IPS-18c (cell line): ENCODE results near the gene FTCD.

Experiments used
- H3K4me3 ChIP-seq: 2 replicates; pipeline ENCODE4 v1.7.0; 2013; ENCODE audit warnings: low read depth, mild to moderate bottlenecking, low read length, moderate library complexity; ENCODE audit not compliant: insufficient read depth
- H3K9me3 ChIP-seq: one replicate; pipeline ENCODE4 v1.6.1; 2013; ENCODE audit warnings: mild to moderate bottlenecking, low read length, moderate library complexity; ENCODE audit not compliant: control insufficient read depth, insufficient read depth

The FTCD gene

DNA sequence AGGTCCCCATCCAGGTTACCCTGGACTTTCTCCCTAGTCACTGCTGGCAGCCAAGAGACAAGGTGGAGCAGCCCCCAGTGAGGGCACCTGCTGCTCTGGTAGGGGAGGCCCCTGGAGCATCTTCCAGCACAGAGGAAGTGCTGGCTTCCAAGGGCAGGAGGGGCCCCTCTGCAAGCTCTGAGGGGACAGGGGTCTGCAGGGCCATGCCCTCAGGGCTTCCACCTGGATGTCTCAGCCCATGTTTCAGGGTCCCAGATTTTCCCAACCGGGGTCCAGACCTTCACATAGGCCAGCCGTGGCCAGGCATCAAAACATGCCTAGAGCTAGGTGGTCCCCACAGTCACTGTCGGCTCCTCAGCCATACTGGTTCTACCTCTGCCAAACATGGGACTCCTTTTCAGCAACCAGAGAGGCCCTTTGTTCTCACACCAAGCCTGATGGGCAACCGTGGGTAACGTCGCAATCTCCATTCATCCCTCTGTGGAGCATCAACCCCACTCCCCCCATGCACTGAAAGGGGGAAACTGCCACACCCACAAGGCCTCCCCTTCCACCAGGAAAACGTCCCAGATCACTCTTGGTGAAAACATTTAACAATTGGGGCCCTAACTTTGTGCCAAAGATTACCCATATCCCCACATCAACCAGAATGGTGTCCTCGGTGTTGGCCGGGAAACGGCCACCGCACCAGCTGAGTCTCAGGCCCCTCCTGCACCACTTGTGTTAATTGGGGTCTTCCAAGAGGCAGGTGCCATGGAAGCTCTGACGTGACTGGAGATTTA lies 59.4 kb downstream of the FTCD start:
- H3K4me3 ChIP-seq, result no peak overlapping the region
- peaks cover 14% of the 10 kb centered on the region for H3K9me3 ChIP-seq

GRCh38 chr21:46095083-46095719 lies 60.2 kb downstream of the FTCD start:
- H3K9me3 ChIP-seq, result peaks cover 14% of the 10 kb centered on the region
- H3K4me3 ChIP-seq, result no peak overlapping the region

GRCh38 chr21:46094401-46095082 lies 60.8 kb downstream of the FTCD start:
- Histone ChIP-seq H3K4me3 (no peak overlapping the region), H3K9me3 (peaks cover 14% of the 10 kb centered on the region)

GRCh38 chr21:46093668-46094400 lies 61.5 kb downstream of the FTCD start:
- peaks cover 12% of the 10 kb centered on the region for H3K9me3 ChIP-seq

GRCh38 chr21:46092811-46093667 lies 62.3 kb downstream of the FTCD start:
- Histone ChIP-seq H3K4me3 (no peak overlapping the region; the same call in 1 of the 2 replicates), H3K9me3 (peaks cover 12% of the 10 kb centered on the region)

More at GRCh38 chr21:46093668-46094400, 61.5 kb downstream of the FTCD start:
- no peak overlapping the region; the same call in 1 of the 2 replicates for H3K4me3 ChIP-seq

GRCh38 chr21:46092026-46092764 lies 63.2 kb downstream of the FTCD start:
- no peak overlapping the region; the same call in 1 of the 2 replicates for H3K4me3 ChIP-seq

GRCh38 chr21:46091631-46092025 lies 63.8 kb downstream of the FTCD start:
- Histone ChIP-seq H3K4me3 (no peak overlapping the region), H3K9me3 (peaks cover 12% of the 10 kb centered on the region)

More at GRCh38 chr21:46092026-46092764, 63.2 kb downstream of the FTCD start:
- H3K9me3 ChIP-seq, result peaks cover 12% of the 10 kb centered on the region

GRCh38 chr21:46091118-46091517 lies 64.3 kb downstream of the FTCD start:
- H3K9me3 ChIP-seq, result peaks cover 12% of the 10 kb centered on the region

DNA sequence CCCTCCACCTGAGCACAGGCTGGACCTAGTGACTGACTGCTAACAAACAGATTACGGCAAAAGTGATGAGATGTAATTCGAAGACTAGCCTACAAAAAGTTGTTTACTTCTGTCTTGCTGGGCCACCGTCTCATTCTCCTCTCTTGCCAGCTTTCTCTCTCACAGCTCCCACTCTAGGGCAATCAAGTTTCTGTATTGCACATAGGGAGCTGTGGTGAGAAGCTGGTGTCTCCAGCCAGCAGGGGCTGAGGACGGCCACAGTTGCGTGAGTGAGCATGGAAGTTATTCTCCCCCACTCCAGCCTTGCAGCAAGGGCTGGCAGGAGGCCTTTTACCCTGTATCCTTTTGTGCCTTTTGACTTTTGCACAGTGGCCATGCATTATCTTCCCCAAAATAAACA lies 66.1 kb downstream of the FTCD start:
- Histone ChIP-seq H3K9me3 (peaks cover 12% of the 10 kb centered on the region), H3K4me3 (no peak overlapping the region)

More at GRCh38 chr21:46091118-46091517, 64.3 kb downstream of the FTCD start:
- H3K4me3 ChIP-seq, result no peak overlapping the region

DNA sequence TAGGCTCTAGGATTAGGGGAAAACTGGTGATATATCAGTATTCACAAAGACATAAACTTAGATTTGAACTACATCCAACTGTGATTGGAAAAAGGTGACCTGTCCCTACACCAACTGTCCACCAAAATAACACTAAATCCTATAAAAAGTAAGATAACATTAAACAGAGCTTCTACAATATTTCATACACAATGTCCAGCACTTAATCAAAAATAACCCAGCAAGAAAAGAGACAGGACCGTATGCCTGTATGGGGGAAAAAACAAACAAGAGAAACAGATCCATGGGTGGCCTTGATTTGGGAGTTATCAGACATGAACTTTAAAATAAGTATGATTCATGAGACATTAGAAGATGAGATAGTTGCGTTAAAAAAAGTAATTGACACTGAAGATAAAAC lies 67.2 kb downstream of the FTCD start:
- Histone ChIP-seq H3K9me3 (peaks cover 9% of the 10 kb centered on the region), H3K4me3 (no peak overlapping the region)

- H3K9me3 ChIP-seq, result peaks cover 3% of the 10 kb centered on the region
Observed at GRCh38 chr21:46087641-46088040, 67.7 kb downstream of the FTCD start.

More at GRCh38 chr21:46087641-46088040, 67.7 kb downstream of the FTCD start:
- no peak overlapping the region for H3K4me3 ChIP-seq
